ENCODE data around the gene LCMT2. TPM values are rescaled to one million over a fixed set of nuclear protein-coding genes. Genes with fewer than 3 reads are reported as not detected.

The LCMT2 gene
- total RNA-seq, 4 donors from 2014 or later, result 5.4 to 9.5 (median 6.4) TPM

- no peak for ATAC-seq
- Histone ChIP-seq H3K9me3 (no peaks in the 10 kb centered on the region), H3K4me3 (no peak overlapping the region), H3K27me3 (peaks cover 15% of the 10 kb centered on the region), H3K36me3 (no peaks in the 10 kb centered on the region), H3K4me1 (peaks cover 0 to 7% (median 0%) of the 10 kb centered on the region in 3 donors), H3K27ac (no peak overlapping the region)
- 81 to 100% methylated on average over 3 to 4 of the region's 8 CpGs for WGBS, 2 donors (ENCODE audit: low coverage in 1 of 2)
- TF ChIP-seq CTCF (IDR thresholded peaks at IDR 0.05) (no peak), POLR2A (IDR thresholded peaks at IDR 0.05) (no peak), EP300 (IDR thresholded peaks at IDR 0.05) (no peak), POLR2AphosphoS5 (IDR thresholded peaks at IDR 0.05) (no peak)
These were observed 12.7 kb downstream of the LCMT2 start for GRCh38 chr15:43317566-43318184.

DNA sequence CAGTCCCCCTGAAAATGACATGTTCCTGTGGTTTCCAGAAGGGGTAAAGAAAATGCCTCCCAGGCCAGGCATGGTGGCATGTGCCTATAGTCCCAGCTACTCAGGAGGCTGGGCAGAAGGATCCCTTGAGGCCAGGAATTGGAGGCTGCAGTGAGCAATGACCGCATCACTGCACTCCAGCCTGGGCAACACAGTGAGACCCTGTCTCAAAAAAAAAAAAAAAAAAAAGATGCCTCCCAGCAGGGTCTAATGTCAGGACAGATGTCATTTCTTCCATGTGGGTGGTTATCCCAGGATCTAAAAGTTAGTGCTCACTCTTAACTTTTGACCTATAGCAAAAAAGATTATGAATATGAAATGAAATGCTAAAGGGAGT, 13.4 kb downstream of the LCMT2 start:
- Histone ChIP-seq H3K4me1 (peaks cover 0 to 7% (median 0%) of the 10 kb centered on the region in 3 donors), H3K36me3 (no peaks in the 10 kb centered on the region), H3K9me3 (no peaks in the 10 kb centered on the region), H3K4me3 (no peak overlapping the region), H3K27ac (peak overlapping the region in 3 of 4 donors; percentile 36 to 62 (median 57)), H3K27me3 (peaks cover 22% of the 10 kb centered on the region)
- no CpG with 5 or more reads among the region's 1 CpG for WGBS, 2 donors (ENCODE audit: low coverage in 1 of 2)
- TF ChIP-seq CTCF (IDR thresholded peaks at IDR 0.05), result no peak
- TF ChIP-seq EP300 (IDR thresholded peaks at IDR 0.05), result no peak
- TF ChIP-seq POLR2A (IDR thresholded peaks at IDR 0.05), result no peak
- TF ChIP-seq POLR2AphosphoS5 (IDR thresholded peaks at IDR 0.05), result no peak
- no peak for ATAC-seq

GRCh38 chr15:43316016-43316970, 14.1 kb downstream of the LCMT2 start:
- Histone ChIP-seq H3K27me3 (peaks cover 22% of the 10 kb centered on the region), H3K27ac (peak overlapping the region; percentile 31 to 62 (median 51)), H3K9me3 (no peaks in the 10 kb centered on the region), H3K36me3 (no peaks in the 10 kb centered on the region), H3K4me1 (peaks cover 0 to 7% (median 0%) of the 10 kb centered on the region in 3 donors), H3K4me3 (no peak overlapping the region)
- no peak for TF ChIP-seq CTCF (IDR thresholded peaks at IDR 0.05)
- TF ChIP-seq EP300 (IDR thresholded peaks at IDR 0.05), result no peak
- no peak for TF ChIP-seq POLR2A (IDR thresholded peaks at IDR 0.05)
- TF ChIP-seq POLR2AphosphoS5 (IDR thresholded peaks at IDR 0.05), result no peak
- 10 to 20% methylated on average over 3 to 6 of the region's 6 CpGs for WGBS, 2 donors (ENCODE audit: low coverage in 1 of 2)
- peak; percentile 88 for ATAC-seq

DNA sequence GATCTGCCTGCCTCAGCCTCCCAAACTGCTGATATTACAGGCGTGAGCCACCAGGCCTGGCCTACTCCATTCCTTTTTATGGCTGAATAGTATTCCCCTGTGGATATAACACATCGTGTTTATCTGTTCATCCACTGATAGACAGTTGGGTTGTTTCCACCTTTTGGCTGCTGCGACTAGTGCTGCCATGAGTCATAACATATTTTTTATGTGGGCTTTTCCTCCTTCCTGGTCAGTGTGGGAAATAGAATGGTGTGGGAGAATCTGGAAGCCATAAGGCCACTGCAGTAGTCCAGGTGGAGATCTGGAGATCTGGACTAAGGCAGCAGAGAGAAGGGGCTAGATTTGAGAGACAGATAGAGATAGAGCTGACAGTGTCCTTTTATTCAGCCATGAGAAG, 16.2 kb downstream of the LCMT2 start:
- WGBS, 2 donors (ENCODE audit: low coverage in 1 of 2), result 57 to 83% methylated on average over 2 to 3 of the region's 3 CpGs
- ATAC-seq, result no peak
- no peak for TF ChIP-seq CTCF (IDR thresholded peaks at IDR 0.05)
- no peak for TF ChIP-seq POLR2AphosphoS5 (IDR thresholded peaks at IDR 0.05)
- no peak for TF ChIP-seq POLR2A (IDR thresholded peaks at IDR 0.05)
- no peak for TF ChIP-seq EP300 (IDR thresholded peaks at IDR 0.05)
- H3K4me3 ChIP-seq, result no peak overlapping the region
- peaks cover 41% of the 10 kb centered on the region for H3K27me3 ChIP-seq
- no peaks in the 10 kb centered on the region for H3K9me3 ChIP-seq
- H3K4me1 ChIP-seq, result peaks cover 0 to 7% (median 0%) of the 10 kb centered on the region in 3 donors
- H3K36me3 ChIP-seq, result no peaks in the 10 kb centered on the region
- H3K27ac ChIP-seq, result peak overlapping the region in 2 of 4 donors; percentile 19 to 45
